Activated naive CD4-positive, alpha-beta T cell treated with anti-CD3 and anti-CD28 coated beads, Interleukin-2, amount 50 U/mL, for 24 hours (primary cell): ENCODE measurements around the gene GLIPR2.

ENCODE experiments used
- H3K27ac Mint-ChIP-seq: one replicate; pipeline ENCODE4 v1.8.0; 2021; ENCODE audit warnings: mild to moderate bottlenecking, mixed read lengths
- H3K27me3 Mint-ChIP-seq: one replicate; pipeline ENCODE4 v1.8.0; 2021; ENCODE audit warnings: mixed read lengths
- H3K36me3 Mint-ChIP-seq: one replicate; pipeline ENCODE4 v1.8.0; 2021; ENCODE audit warnings: mixed read lengths
- H3K4me1 Mint-ChIP-seq: one replicate; pipeline ENCODE4 v1.8.0; 2021; ENCODE audit warnings: mixed read lengths
- H3K4me3 Mint-ChIP-seq: one replicate; pipeline ENCODE4 v1.8.0; 2021; ENCODE audit warnings: mild to moderate bottlenecking, mixed read lengths
- H3K9me3 Mint-ChIP-seq: one replicate; pipeline ENCODE4 v1.8.0; 2021; ENCODE audit warnings: mixed read lengths

Gene GLIPR2

DNA sequence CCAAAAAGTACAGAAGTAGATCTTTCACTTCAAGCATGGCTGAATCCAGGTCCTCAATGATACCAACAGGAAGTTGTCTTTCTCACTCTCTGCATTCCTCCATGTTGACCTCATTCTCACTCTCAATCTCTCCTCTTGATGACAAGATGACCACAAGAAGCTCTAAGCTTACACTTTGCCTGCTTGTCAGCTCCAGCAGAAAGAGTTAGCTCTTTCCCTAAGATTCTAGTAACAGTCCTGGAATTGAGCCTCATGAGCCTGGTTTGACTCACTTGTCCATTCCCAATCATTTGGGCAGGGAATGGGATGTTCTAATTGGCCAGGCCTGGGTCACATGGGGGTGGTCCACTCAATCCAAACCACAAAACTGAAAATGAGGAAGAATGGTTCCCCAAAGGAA, 50.9 kb downstream of the GLIPR2 start:
- Mint-ChIP-seq H3K4me1 (peaks cover 17% of the 10 kb centered on the region), H3K4me3 (no peak overlapping the region), H3K27me3 (no peaks in the 10 kb centered on the region), H3K27ac (no peak overlapping the region), H3K36me3 (no peaks in the 10 kb centered on the region), H3K9me3 (no peaks in the 10 kb centered on the region)

DNA sequence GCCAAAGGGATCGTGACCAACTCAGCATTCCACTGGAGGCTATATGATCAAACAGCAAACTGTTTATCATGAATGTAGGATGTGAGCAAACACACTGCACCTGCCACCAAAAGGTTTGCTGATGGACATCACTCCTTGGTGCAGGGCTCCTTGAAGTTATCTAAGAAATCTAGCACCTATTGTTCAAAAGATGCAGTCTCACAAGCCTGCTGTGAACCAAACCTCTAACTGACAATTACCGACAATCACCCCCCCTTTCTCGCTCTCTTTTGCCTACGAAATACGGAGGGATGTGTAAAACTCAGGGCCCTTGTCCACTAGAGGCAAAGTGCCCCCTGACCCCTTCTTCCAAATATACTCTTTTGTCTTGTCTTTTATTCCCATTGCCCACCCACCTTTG, 51.7 kb downstream of the GLIPR2 start:
- Mint-ChIP-seq H3K27me3 (no peaks in the 10 kb centered on the region), H3K9me3 (no peaks in the 10 kb centered on the region), H3K36me3 (no peaks in the 10 kb centered on the region), H3K4me3 (no peak overlapping the region), H3K27ac (no peak overlapping the region), H3K4me1 (peaks cover 25% of the 10 kb centered on the region)

DNA sequence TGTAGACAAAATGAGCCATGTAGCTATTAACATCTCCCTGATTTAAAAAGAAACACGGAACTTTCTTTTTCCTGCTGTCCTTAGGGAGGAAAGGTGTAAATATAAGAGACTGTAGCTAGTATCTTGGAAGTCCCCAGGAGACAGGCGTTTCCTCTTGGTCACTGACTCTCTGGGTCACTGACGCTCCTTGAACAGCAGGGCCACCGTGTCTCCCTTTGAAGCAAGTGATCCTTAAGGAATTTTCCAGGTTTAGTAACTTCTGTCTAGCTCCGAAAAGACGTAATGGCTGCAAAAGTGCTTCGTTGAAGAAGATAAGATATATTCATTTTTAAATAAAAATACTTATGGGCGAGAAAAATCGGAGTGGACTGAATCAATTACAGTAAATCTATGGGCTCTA, 53.4 kb downstream of the GLIPR2 start:
- no peak overlapping the region for H3K27ac Mint-ChIP-seq
- H3K4me1 Mint-ChIP-seq: peaks cover 42% of the 10 kb centered on the region
- H3K36me3 Mint-ChIP-seq: peaks cover 3% of the 10 kb centered on the region
- H3K9me3 Mint-ChIP-seq: no peaks in the 10 kb centered on the region
- no peaks in the 10 kb centered on the region for H3K27me3 Mint-ChIP-seq
- H3K4me3 Mint-ChIP-seq: peak overlapping the region; percentile 98

DNA sequence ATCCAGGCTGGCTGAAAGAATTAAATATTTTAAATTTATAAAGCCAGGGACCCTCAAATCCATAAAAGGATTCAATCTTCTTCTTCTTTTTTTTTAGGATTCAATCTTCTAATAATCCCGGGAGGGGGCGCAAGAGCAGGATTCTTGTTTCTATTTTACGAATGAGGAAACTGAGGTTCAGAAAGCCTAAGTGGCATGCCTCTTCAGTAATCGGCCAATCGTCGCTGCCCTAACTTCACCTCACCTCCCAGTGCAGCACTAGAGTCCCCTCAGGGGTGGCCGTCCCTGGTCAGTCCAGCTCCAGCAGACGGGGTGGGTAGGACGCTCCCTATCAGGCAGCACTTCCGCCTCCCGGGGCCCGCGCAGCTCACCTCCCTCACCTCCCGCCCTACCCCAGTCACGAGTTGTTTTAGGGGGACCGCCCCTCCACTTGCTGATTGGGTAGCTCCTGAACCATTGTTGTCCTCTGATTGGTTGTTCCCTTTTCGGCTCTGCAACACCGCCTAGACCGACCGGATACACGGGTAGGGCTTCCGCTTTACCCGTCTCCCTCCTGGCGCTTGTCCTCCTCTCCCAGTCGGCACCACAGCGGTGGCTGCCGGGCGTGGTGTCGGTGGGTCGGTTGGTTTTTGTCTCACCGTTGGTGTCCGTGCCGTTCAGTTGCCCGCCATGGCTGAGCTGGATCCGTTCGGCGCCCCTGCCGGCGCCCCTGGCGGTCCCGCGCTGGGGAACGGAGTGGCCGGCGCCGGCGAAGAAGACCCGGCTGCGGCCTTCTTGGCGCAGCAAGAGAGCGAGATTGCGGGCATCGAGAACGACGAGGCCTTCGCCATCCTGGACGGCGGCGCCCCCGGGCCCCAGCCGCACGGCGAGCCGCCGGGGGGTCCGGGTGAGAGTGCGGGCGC, 54.1 kb downstream of the GLIPR2 start, which contains the start of gene CLTA:
Gene CLTA, plus strand, starts transcription at position 534 of the 902 bp plus-strand sequence. Its CDS starts 136 bp downstream, at position 670.
- Mint-ChIP-seq H3K4me1 (peaks cover 48% of the 10 kb centered on the region), H3K9me3 (no peaks in the 10 kb centered on the region), H3K27ac (peak within 1 kb of the TSS; percentile 95), H3K27me3 (no peaks in the 10 kb centered on the region), H3K4me3 (peak within 1 kb of the TSS; percentile 98), H3K36me3 (peaks cover 4% of the 10 kb centered on the region)

DNA sequence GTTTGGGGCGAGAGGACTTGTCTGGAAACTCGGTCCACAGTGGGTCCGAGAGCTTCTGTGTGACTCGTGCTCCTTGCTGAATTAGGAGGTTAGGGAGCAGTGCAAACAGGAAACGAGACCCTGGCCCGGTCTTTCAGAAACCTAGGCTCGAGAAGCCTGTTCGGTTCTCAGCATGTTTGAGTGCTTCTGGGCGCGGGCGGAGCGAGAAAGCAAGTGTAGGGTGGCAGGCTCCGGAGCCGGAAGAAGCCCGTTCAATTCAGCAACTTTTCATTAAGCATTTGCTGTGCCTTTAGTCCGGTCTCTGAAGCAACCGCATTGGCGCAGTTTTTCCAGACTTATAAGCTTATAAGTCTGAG, 54.7 kb downstream of the GLIPR2 start:
- H3K4me1 Mint-ChIP-seq: peaks cover 48% of the 10 kb centered on the region
- peaks cover 4% of the 10 kb centered on the region for H3K36me3 Mint-ChIP-seq
- peak overlapping the region; percentile 95 for H3K27ac Mint-ChIP-seq

DNA sequence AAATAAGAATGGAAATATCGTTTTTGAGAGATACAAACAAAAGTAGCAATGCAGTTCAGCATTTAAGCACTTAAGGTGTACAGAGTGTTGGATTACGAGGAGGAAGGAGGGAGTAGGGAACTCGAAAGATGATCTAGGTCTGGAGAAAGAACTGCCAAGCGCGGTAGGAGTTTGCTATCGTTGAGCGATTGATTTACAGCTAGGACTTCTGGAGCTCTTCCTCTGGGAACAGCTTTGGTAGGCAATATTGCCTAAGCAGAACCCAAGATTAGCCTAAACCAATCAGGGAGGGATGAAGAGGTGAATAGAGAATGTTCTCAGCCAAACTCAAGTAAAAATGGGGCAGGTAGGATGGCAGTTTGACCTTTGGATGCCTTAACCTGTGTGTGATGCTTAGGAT, 55.2 kb downstream of the GLIPR2 start:
- Mint-ChIP-seq H3K4me3 (peak overlapping the region; percentile 98), H3K27ac (peak overlapping the region; percentile 95), H3K36me3 (peaks cover 4% of the 10 kb centered on the region), H3K4me1 (peaks cover 48% of the 10 kb centered on the region), H3K27me3 (no peaks in the 10 kb centered on the region), H3K9me3 (no peaks in the 10 kb centered on the region)

More for the DNA sequence above, 54.7 kb downstream of the GLIPR2 start:
- no peaks in the 10 kb centered on the region for H3K27me3 Mint-ChIP-seq
- H3K9me3 Mint-ChIP-seq: no peaks in the 10 kb centered on the region
- H3K4me3 Mint-ChIP-seq: peak overlapping the region; percentile 98

DNA sequence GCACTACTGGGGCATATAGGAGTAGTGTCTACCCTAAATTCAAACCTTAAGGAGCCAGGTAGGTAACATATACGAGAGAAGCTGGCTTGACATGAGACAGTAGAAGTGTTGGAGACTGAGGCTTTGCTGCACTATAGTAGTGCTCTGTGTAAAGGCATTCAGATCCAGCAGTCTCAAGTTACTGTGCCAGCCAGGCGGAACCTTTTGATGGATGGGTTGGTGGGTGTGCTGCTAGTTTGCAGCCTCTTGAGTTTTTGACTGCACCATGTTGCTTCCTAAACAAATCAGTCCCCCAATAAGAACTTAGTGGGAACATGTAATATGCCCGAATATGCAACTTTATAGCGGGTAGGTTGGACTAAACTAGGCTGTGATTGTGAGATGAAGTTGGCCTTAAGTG, 55.7 kb downstream of the GLIPR2 start:
- Mint-ChIP-seq H3K9me3 (no peaks in the 10 kb centered on the region), H3K27ac (no peak overlapping the region), H3K4me3 (peak overlapping the region; percentile 98), H3K36me3 (peaks cover 4% of the 10 kb centered on the region), H3K27me3 (no peaks in the 10 kb centered on the region), H3K4me1 (peaks cover 48% of the 10 kb centered on the region)

DNA sequence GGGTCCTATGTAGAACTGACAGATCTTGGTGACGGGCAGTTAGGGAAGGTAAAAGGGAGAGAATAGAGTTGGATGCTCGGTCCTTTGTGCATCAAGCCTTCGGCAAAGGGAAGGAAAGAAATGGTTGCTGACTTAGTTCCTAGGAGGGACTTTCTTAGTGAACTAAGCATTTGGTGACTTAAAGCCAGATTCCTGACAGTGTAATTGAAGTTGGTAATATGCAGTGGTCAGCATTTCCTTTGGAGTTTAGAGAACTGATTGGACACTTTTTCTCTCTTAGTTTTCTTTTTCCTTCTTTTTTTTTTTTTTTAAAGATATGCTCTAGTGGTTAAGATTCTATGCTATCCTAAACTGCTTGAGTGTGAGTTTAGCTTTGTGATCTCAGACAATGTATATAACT, 56.5 kb downstream of the GLIPR2 start:
- peaks cover 6% of the 10 kb centered on the region for H3K36me3 Mint-ChIP-seq
- no peaks in the 10 kb centered on the region for H3K9me3 Mint-ChIP-seq

DNA sequence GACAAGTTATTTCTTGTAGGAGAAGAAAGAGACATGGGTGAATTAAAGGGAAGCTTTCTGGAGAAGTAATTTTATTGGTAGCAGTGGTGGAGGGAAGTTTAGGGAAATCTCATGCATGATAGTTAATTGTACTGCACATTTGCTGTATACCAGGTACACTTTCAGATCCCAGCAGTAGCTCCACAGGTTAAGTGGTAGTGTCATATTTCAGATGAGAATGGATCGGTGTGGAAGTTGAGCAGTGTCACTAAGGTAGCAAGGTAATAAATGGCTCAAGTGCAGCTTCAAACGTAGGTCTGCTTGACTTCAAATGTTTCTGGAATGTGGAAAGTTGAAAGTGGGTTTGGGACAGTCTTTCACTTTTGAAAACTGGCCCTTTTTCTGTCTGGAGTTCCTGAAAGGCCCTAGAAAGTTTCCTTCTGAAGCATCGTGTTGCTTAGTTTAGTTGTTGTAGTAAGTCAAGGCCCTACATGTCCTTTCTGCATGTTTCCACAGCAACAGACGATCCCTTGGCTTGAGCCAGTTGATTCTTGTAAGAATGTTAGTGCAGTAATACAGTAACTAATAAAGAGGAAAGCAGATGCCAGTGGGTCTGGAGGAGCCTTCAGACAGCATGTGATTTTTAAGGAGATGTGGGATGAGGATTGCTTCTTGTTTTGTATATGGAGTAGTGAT, 57.9 kb downstream of the GLIPR2 start:
- peak overlapping the region; percentile 98 for H3K4me3 Mint-ChIP-seq
- peaks cover 53% of the 10 kb centered on the region for H3K4me1 Mint-ChIP-seq
- no peaks in the 10 kb centered on the region for H3K9me3 Mint-ChIP-seq
- peak overlapping the region; percentile 83 for H3K27ac Mint-ChIP-seq
- H3K27me3 Mint-ChIP-seq: no peaks in the 10 kb centered on the region
- peaks cover 6% of the 10 kb centered on the region for H3K36me3 Mint-ChIP-seq

More for the DNA sequence above, 56.5 kb downstream of the GLIPR2 start:
- Mint-ChIP-seq H3K27me3 (no peaks in the 10 kb centered on the region), H3K4me3 (peak overlapping the region; percentile 98), H3K4me1 (peaks cover 53% of the 10 kb centered on the region), H3K27ac (peak overlapping the region; percentile 67)

DNA sequence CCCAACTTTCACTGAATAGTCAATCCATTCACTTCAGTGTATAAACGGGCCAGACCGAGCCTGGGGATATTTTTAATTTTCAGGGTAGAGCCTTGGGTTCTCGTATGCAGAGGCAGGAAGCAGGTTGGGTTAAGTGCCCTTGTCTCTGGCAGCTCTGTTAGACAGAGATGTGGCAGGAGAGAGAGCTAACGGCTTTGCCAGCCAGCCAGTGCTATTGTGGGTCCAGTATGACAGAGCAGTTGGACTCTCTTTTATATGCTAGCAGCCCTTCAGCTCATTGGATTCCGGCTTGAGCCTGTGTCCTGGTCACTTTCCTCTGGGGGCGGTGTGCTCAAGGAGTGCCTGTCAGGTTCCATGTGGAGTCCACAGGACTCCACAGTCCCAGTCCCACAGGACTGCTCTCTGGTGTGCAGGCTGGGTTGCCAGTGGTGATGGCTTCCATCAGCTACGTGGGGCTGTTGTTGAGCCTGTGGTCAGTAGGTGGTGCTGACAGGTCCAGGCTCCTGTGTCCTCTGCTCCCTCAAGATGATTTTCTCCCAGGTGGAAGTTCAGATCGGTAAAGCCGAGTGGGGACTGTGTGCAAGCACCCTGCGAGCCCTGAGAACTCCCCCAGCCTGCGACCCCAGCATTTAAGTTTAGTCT, 68.5 kb downstream of the GLIPR2 start:
- H3K4me1 Mint-ChIP-seq: peaks cover 45% of the 10 kb centered on the region
- no peaks in the 10 kb centered on the region for H3K27me3 Mint-ChIP-seq
- H3K9me3 Mint-ChIP-seq: no peaks in the 10 kb centered on the region
- H3K4me3 Mint-ChIP-seq: no peak overlapping the region
- H3K36me3 Mint-ChIP-seq: peaks cover 9% of the 10 kb centered on the region
- H3K27ac Mint-ChIP-seq: peak overlapping the region; percentile 12

DNA sequence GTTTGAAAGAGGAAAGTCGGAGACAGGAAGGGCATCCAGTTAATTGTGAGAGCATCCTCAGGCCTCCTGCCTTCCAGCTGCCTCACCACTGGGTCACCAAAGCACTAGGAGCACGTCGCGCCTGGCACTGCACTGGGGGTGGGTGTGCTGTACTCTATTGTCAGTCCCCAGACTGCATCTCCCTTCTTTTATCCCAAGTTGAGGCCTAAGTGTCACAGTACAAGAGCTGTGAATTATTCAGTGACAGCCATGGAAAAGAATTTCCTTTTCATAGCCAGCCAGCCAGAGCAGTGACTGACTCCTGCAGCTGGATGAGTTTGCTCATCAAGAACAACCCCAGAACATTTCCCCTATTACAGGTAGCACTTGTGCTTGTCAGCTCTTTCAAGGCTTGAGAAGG, 70.5 kb downstream of the GLIPR2 start:
- Mint-ChIP-seq H3K27me3 (no peaks in the 10 kb centered on the region), H3K9me3 (no peaks in the 10 kb centered on the region), H3K36me3 (peaks cover 9% of the 10 kb centered on the region), H3K4me1 (peaks cover 57% of the 10 kb centered on the region), H3K4me3 (no peak overlapping the region), H3K27ac (peak overlapping the region; percentile 30)

DNA sequence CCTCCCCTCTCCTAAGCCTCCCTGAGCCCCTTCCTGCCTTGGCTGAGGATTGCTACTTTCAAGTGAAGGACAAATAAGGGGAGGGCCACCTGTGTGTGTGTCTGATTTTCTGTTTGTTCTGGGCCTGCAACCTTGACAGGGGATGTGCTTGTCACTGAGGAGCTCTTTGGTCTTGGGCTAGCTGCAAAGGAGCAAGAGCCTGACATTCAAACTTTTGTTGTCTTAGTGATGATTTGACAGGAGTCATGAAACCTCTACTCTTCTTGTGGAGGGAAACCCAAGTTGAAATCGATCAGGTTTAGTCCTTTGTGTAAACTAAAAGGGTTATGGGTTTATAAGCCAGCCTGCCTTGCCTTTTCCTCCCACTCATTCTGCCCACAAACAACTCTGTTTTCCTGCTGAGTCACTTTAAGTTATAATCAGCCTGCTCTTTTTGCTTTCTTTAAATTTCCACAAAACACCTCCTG, 71.0 kb downstream of the GLIPR2 start:
- Mint-ChIP-seq H3K27ac (peak overlapping the region; percentile 85), H3K4me3 (peak overlapping the region; percentile 16), H3K4me1 (peaks cover 54% of the 10 kb centered on the region), H3K9me3 (no peaks in the 10 kb centered on the region), H3K36me3 (peaks cover 9% of the 10 kb centered on the region), H3K27me3 (no peaks in the 10 kb centered on the region)

DNA sequence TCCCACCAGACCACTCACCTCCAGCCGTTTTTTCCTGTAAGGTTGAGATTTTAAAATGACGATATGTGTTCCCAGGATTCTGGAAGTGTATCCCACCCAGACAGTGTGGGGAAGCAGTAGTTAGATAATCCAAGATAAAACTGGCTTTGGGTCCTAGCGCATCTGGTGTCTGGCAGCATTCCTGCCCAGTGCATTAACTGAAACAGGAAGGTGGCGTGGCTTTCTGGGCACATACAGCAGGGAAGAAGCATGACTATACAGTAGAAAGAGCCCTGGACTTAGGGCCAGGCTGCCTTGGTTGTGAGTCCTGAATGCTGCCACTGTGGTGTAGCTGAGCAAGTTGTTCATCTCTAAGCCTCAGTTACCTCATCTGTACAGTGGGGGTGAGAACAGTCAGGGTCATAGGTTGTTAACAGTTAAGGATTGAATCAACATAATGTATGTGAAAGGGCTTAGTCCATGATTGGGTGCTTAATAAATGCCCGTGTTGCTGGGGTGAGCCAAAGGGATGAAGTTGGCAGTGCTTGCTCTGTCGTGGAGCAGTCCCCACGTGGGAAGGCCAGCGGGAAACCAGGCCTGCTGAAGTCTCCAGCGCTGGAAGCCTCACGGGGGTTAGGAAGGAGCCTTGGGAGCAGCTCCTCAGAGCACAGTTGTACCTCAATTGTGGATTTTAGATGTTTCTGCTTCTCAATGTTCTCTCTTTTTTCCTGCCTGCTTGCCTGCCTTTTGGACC, 72.2 kb downstream of the GLIPR2 start:
- Mint-ChIP-seq H3K4me3 (no peak overlapping the region), H3K27ac (peak overlapping the region; percentile 85), H3K36me3 (peaks cover 10% of the 10 kb centered on the region), H3K27me3 (no peaks in the 10 kb centered on the region), H3K9me3 (no peaks in the 10 kb centered on the region), H3K4me1 (peaks cover 54% of the 10 kb centered on the region)

DNA sequence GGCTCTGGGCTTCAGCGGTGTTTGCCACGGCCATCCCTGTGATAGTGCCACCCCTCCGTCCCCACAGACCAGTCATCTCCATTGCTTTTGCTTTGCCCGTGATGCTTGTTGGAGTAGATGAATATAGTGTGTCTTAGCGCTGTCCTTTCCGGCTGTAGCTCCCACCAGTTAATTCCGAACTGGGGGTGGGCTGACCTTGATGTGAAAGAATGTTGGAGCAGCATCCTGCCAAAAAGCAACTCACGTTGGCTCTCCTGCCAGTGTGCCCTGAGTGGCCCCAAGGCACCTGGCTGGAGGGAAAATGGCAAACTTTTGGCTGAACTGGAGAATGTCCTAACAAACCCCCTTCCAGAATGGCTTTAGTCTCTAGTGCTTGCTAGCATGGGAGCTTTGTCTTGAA, 74.2 kb downstream of the GLIPR2 start:
- peaks cover 8% of the 10 kb centered on the region for H3K36me3 Mint-ChIP-seq
- no peaks in the 10 kb centered on the region for H3K27me3 Mint-ChIP-seq
- H3K27ac Mint-ChIP-seq: no peak overlapping the region
- peaks cover 61% of the 10 kb centered on the region for H3K4me1 Mint-ChIP-seq
- H3K9me3 Mint-ChIP-seq: no peaks in the 10 kb centered on the region
- H3K4me3 Mint-ChIP-seq: no peak overlapping the region

DNA sequence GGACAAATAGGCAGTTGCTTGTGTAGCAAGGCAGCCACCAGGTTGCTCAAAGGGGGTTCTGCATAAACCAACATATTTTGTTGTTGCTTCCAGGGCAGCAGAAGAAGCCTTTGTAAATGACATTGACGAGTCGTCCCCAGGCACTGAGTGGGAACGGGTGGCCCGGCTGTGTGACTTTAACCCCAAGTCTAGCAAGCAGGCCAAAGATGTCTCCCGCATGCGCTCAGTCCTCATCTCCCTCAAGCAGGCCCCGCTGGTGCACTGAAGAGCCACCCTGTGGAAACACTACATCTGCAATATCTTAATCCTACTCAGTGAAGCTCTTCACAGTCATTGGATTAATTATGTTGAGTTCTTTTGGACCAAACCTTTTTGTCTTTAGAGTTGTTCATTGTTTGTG, 75.0 kb downstream of the GLIPR2 start:
- Mint-ChIP-seq H3K36me3 (peaks cover 8% of the 10 kb centered on the region), H3K27ac (no peak overlapping the region), H3K4me1 (peaks cover 61% of the 10 kb centered on the region), H3K4me3 (no peak overlapping the region), H3K27me3 (no peaks in the 10 kb centered on the region), H3K9me3 (no peaks in the 10 kb centered on the region)
